Glomerular endothelial cell (primary cell): Measurements from ENCODE around the gene C11orf24. TPM values are rescaled to one million over a fixed set of nuclear protein-coding genes. Genes with fewer than 3 reads are reported as not detected.

Experiments used
- DNase-seq: peaks from one replicate; pipeline ENCODE4 v3.0.0-alpha.2; 2011; ENCODE audit warnings: low read depth, low spot score; ENCODE audit errors: extremely low read depth
- total RNA-seq: library from RNA; depleted of rRNA; stranded (reverse); fragments of >200 nt; gene quantifications from 2 replicates; pipeline ENCODE4 v1.2.3, GENCODE V29; 2015

Gene C11orf24
- total RNA-seq: 27.2 and 34.8 TPM in 2 replicates

DNA sequence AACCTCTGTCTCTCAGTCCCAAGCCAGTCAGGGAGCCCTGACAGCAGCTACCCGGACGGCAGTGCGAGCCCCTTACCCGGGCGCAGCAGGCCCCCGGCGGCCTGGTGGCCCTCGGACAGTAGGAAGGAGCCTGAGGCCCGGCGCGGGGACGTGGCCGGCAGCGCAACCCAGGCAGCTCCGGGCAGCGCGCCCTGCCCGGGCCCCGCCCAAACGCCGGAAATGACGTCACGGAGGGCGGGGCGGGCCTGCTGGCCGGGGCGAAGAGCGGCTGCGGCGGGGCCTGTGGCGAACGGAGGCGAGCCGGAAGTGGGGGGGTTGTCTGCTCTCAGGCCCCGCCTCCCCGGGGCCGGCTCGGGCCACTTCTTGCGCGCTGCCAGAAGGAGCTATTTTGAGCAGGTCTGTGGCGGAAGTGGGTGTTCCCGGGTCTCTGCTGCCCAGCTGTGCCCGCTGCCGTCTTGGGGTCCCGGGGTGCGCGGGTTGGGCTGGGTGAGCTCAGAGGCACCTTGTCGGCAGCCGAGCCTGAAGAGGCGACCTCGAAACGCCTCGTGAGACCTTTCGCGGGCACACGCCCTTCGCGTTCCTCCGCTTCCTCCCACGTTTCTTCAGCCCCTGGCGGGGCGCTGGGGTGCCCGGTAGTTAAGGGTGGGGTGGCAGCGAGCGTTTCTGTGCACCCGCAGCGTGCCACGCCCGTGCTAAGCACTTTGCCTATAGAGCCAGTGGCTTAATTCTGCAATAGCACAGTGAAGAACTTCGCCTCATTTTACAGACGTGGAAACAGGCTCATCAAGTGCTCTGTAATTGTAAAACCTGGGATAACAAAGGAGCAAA is at the start of gene C11orf24:
Gene C11orf24 (minus strand): TSS at position 193 of the 828 bp plus-strand sequence. CDS start 8,206 bp downstream, outside the sequence.
- no peak for DNase-seq

DNA sequence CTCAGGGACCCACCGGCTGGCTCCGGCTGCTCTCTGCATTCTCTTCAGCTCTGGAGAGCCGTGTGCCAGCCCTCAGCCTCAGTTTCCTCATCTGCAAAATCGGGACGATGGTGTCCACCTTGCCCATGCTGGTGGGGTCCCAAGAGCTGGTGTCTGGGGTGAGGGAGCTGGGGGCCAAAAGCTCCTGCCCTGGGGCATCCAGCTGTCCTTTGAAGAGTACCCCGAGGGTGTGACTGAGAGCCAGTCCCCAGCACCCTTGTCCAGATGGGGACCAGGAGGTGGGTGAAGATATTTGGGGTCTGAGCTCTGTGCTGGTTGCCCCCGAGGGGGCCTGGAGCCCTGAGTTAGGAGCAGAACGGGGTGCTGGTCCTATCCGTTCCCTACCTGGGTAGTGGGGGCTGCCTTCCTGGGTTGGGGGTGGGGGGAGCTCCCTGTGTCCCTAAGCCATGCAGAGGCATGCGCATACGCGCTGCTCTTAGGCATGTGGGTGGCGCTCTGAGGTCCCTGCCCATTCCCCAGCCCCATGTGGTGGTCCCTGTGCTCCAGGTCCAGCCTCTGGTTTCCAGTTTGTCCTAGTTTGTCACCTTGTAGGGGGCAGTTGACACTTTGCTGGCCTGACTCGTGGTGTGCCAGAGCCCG is 45.5 kb upstream of the C11orf24 start:
- no peak for DNase-seq

DNA sequence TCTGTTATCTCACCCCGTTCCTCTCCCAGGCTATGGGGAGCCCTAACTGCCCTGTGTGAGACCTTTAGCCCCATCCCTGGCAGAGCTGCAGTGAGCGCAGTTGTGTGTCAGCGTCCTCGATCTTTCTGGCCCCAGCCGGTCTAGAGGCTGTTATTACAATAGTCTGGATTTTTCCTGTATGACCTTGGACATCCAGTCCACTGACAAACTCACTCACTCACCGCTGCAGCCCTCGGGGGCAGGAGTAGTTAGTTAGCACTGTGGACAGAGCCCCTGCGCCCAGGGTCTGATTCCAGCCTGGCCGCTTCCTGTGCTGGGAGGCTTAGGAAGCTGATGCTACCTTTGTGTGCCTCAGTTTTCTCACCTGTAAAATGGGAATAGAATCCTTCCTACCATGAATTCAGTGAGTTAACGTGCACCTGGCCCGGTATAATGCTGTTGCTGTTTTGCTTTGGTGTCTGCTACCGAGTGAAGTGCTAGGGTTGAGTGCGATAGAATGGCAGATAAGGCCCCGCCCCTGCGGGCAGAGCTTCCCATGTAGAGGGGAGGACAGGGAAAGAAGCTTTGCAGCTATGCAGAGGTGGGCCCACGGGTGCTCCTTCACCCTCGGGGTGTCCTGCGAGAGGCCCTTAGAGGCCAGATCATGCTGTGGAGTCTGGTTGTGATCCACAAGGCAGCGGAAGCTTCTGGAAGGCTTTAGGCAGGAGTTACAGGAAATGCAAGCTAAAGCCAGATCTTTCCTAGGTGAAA is 43.6 kb upstream of the C11orf24 start:
- no peak for DNase-seq

DNA sequence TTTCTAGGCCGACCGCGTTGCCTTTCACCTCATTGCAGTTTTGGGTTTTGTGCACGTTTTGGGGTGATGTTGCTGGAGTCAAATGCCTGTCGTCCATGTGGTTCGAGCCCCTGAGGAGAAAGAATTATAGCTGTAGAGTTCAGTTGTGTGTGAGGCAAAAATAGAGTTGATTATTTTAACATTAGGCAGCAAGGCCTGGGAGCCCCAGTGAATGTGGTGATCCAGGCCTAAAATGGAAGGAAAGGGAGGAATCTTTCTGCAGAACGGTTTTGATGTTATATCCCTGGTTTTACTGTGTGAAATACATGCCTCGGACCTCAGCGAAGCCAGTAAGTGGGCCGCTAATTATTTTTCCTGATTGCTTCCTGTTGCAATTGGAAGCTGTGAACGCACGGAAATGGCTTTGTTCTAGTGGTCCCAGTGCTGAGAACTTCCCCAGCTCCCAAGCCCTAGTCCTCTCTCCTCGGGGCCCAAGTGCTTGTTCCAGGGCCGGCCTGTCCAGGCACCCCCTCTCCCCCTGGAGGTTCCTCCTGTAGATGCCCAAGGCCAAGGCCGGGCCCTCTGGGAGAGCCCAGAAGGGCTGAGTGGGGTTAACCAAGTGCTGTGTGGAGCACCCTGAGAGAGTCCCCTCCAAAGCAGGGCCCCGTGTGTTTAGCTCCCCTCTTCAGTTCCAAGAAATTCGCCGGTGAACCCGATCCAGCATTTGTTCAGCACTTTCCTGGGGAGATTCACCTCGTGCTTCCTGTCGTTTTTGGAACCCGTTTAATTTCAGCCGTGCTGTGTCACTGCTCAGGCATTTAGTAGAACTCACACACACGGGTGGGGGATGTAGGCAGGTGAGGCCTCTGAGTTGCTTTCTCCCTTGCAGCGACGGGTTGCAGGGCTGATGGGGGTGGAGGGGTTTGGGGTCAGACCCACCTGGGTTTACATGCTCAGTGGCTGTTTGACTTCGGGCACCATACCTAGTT is 42.7 kb upstream of the C11orf24 start:
- no peak for DNase-seq

- no peak for DNase-seq
These were observed 41.9 kb upstream of the C11orf24 start for GRCh38 chr11:68313574-68314202.

DNA sequence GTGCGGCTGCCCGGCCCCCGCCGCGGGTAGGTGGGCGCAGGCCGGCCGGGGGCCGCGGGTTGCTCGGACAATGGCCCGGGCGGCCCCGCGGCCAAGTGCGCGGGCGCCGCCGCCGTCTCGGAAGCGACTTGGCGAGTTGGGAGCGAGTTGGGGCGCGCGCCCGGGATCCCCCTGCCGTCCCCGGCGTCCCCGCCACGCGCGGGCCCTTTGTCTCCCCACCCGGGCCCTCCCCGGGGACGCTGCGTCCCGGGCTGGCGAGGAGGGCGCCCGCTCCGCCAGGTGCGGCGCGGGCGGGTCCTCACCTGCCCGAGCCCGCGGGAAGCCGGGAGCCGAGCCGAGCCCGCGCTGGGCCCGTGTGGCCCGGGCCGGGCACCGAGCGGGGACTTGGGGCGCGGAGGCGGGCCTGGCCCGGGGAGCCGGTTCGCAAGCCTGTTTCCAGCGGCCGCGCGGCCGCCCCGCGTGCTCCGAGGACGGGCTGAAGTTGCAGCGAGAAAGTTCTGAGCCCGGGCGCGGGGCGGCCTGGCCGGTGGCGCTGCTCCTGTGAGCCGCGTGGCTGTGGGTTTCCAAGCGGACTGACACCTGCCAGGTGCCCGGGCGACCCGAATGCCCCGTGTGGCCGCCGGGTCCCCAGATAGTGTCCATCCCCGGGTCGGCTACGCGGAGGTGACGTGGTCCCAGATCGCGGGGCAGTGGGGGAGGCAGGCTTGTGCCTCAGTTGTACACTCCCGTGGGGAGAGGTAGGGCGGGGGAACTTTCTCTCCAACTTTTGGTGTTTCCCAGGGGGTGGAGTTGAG is 41.2 kb upstream of the C11orf24 start:
- no peak for DNase-seq

DNA sequence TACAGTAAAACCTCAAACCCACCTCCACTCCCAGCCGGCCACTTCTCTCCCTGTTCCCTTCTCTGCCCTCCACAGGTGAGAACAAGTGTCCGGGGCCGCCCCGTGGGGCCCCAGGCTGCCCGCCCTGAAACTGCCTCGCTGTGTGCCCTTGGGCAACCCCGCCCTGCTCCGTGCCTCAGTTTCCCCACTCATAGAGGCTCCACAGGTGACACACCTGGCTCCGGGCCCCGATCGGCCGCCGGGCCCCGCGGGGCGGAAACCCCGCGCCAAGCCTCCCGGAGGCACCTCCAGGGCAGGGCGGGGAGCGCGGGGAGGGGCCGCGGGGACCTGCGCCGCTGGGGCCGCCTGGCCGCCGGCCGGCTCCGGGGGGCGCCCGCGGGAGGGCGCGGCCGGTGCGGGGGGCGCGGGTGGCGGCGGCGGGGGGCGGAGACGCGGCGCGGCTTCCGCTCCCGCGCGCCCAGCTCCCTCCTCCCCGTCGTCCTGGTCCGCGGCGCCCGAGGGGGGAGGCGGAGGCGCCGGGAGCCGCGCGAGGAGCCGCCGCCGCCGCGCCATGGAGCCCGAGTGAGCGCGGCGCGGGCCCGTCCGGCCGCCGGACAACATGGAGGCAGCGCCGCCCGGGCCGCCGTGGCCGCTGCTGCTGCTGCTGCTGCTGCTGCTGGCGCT is 40.5 kb upstream of the C11orf24 start, which contains the start of gene LRP5:
Gene LRP5 (plus strand): TSS at position 475 of the 663 bp plus-strand sequence. CDS start 124 bp downstream, at position 599.
- no peak for DNase-seq

DNA sequence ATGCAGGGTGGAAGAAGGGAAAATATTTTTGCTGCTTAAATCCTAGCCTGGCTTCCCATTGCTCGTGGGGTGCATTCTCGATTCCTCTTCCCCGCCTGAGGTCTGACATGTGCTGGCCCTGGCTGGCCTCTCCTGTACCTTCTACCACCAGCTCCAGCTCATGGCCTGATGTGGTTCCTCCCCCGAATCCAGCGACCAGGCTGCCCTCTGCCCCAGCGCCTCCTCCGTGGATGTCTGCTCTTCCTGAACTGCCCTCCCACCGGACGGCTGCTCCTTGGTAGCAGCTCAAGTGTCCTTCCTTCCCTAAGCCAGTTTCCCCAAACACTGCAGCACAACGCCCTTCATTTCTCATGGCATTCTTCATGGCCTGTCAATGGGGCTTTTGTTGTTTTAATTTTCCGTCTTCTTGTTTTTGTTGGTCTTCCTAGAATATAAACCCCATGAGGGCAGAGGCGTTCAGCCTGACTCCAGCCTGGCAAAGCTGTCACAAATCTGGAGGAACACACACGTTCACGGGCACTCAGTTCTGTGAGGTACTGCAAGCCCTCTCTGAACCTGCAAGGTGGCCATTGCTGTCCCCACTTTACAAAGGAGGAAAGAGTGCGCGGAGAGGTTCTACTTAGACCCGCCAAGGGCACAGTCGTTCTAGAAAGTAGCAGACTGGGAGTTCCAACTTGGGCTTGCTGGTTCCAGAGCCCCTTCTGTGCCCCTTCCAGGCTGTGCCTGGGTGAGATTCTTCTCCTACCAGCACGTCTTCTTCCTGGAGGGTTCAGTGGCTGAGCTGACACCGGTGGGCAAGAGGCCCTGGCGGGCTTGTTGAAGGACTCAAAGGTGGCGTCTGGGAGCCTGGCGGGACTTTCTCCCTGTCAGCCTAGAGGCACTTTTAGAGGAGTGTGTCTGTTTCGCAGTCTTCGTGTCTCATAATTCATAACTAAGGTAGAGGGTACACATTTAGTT is 39.7 kb upstream of the C11orf24 start:
- DNase-seq: no peak

GRCh38 chr11:68309621-68310185 is 37.9 kb upstream of the C11orf24 start:
- no peak for DNase-seq

- no peak for DNase-seq
These were observed 36.3 kb upstream of the C11orf24 start for GRCh38 chr11:68308068-68308467.

DNA sequence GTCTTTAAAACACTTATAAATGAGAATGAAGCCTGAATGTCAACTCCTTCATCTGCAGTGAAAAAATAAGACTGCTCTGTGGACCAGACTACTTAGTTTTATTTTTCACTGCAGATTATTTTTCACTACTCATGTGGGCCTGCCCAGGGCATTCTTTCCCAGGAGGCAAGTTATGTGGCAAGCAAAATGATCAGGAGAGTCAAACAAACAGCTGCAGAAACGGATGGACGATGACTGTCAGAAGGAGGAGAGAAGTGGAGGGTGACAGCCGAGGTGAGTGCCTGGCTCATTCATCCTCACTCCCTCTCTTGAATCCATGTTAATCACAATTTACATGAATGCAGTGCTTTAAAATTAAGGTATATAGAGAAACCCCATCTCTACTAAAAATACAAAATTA is 34.9 kb upstream of the C11orf24 start:
- no peak for DNase-seq

DNA sequence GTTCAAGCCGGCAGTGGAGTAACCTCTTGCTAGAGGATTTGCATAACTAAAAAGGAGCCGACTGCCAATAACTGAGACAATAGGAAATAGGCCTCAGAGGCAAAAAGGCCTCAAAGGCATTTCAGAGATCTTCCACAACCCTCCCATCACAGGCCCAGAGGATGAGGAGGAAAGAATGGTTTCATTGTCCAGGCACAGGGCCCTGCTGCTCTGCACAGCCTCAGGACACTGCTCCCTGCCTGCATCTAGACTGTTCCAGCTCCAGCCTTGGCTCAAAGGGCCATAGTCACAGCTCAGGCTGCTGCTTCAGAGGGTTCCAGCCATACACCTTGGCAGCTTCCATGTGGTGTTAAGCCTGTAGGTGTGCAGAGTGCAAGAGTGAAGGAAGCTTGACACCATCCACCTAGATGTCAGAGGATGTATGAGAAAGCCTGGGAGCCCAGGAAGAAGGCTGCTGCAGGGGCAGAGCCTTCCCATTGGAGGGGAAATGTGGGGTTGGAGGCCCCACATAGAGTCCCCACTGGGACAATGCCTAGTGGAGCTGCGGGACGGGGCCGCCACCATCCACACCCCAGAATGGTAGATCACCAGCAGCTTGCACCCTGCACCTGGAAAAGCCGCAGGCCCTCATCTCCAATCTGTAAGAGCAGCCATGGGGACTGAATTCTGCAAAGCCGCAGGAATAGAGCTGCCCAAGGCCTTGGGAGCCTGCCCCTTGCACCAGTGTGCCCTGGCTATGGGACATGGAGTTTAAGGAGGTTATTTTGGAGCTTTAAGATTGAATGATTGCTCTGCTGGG is 32.4 kb upstream of the C11orf24 start:
- no peak for DNase-seq

- no peak for DNase-seq
These were observed 31.3 kb upstream of the C11orf24 start for GRCh38 chr11:68303083-68303482.

DNA sequence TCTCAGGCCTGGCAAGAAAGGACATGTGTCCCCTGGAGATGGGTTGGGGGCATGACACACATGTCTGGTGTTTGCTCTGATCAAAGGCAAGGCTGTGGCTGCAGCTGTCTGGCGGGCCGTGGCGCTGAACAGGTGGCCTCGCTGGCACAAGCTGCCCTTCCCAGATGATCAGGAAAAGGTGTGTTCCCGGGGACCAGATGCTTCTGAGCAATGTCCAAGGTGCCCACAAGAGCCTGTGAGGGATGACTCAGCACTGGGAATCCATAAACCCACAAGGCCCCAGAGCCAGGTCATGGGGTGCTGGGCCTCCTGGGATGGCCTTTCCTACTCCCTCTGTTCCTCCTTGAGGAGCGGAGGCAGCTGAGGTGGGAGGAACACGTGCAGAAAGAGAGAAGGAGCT is 30.9 kb upstream of the C11orf24 start:
- no peak for DNase-seq

DNA sequence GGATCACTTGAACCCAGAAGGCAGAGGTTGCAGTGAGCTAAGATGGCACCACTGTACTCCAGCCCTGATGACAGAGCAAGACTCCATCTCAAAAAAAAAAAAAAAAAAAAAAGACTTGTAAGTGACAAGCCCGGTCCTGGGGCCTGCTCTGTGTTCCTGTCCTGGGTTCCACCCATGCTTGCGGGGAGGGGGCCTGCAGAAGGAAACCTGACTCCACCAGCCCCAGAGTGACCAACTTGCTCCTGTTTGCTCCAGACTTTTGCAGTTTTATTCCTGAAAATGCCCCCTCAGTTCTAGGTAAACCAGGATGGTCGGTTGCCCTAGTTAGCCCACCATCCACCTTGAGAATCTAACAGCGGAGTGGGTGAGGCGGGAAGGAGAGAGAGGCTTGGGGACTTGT is 30.5 kb upstream of the C11orf24 start:
- DNase-seq: no peak
